HG02852 (cell line): ENCODE data around the gene NLRP3.
"Not testable (repeated sequence)": the region's sequence is repeated elsewhere in the genome, so short reads cannot be mapped to it uniquely, and the experiment has no call there.

Source experiments
- ATAC-seq: cut with Tn5 transposase; IDR thresholded peaks from one replicate; pipeline ENCODE4 v1.9.1; 2021; ENCODE audit warnings: mild to moderate bottlenecking, moderate library complexity; ENCODE audit not compliant: unreplicated experiment

Gene NLRP3

DNA sequence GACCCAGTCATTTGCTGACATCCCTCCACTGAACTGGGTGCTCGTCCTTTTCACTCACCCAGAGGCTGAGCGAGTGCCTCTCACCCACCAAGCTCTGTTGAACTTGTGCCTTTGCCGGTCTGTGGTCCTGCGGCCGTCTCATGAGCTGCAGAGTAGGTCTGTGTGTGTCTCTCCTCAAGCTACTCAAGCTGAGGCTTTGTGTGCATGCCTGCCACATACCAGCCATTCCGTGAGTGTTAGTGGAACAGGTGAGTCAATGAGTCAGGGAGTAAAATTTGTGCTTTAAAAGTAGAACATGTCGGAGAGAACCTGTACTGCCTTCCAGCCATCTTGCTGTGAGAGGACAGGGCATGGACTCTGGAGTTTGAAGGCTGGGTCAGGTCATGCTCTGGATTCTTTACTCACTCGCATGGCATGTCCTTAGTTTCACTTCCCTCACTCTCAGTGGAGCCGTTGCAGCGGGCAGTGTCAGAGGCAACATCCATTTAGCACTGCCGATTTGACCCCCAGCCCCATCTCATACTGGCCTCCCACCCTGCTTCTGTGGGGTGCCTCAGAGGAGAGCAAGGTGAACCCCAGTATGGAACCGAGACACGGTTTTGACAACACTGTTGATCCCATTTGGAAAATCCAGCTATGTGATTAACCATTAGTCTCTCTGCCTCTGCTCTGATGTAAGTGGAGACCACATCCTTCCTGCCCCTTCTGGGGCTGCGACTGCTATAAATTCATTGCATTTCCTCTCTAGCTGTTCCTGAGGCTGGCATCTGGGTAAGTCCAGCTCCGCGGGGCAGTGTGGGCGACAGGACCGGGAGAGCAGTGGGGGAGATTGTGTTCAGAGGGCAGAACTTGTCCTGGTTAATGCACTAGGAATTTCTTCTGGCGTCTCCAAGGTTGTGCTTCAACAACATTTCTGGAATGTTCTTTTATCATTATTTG lies at the start of gene NLRP3:
NLRP3 (plus strand) TSS at position 751 of the 939 bp plus-strand sequence. CDS start 2,628 bp downstream, outside the sequence.
- ATAC-seq = no peak

DNA sequence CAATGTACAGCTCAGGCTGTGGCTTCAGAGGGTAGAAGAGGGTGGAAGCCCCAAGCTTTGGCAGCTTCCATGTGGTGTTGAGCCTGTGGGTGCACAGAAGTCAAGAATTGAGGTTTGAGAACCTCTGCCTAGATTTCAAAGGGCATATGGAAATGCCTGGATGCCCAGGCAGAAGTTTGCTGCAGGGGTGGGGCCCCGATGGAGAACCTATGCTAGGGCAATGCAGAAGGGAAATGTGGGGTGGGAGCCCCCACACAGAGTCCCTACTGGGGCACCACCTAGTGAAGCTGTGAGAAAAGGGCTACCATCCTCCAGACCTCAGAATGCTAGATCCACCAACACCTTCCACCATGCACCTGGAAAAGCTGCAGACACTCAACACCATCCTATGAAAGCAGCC lies 49.6 kb upstream of the NLRP3 start:
- not testable (repeated sequence) for ATAC-seq

DNA sequence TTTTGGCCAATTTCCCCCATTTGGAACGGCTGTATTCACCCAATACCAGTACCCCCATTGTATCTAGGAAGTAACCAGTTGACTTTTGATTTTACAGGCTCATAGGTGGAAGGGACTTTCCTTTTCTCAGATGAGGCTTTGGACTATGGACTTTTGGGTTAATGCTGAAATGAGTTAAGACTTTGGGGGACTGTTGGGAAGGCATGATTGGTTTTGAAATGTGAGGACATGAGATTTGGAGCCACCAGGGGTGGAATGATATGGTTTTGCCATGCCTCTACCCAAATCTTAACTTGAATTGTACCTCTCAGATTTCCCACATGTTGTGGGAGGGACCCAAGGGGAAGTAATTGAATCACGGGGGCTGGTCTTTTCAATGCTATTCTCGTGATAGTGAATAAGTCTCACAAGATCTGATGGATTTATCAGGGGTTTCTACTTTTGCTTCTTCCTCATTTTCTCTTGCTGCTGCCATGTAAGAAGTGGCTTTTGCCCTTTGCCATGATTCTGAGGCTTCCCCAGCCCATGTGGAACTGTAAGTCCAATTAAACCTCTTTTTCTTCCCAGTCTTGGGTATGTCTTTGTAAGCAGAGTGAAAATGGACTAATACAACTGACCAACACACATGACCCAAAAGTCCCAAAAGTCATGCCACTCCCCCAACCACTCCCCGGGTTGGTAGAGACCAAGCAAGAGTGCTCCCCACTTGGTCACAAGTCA lies 48.9 kb upstream of the NLRP3 start:
- ATAC-seq = no peak

DNA sequence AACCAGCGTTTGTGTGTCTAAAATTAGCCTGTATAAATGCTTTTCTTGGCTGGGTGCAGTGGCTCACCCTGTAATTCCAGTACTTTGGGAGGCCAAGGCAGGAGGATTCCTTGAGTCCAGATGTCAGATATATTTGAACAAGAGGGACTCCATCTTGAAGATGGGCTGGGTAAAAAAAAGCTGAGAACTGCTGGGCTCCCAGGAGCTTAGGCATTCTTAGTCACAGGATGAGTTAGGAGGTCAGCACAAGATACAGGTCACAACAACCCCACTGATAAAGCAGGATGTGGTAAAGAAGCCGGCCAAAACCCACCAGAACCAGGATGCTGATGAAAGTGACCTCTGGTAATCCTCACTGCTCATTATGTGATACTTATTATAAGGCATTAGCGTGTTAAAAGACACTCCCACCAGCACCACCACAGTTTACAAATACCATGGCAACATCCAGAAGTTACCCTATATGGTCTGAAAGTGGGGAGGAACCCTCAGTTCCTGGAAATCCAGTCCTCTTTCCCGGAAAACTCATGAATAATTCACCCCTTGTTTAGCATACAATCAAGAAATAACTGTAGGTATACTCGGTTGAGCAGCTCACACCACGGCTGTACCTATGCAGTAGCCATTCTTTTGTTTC lies 48.1 kb upstream of the NLRP3 start:
- no peak for ATAC-seq

DNA sequence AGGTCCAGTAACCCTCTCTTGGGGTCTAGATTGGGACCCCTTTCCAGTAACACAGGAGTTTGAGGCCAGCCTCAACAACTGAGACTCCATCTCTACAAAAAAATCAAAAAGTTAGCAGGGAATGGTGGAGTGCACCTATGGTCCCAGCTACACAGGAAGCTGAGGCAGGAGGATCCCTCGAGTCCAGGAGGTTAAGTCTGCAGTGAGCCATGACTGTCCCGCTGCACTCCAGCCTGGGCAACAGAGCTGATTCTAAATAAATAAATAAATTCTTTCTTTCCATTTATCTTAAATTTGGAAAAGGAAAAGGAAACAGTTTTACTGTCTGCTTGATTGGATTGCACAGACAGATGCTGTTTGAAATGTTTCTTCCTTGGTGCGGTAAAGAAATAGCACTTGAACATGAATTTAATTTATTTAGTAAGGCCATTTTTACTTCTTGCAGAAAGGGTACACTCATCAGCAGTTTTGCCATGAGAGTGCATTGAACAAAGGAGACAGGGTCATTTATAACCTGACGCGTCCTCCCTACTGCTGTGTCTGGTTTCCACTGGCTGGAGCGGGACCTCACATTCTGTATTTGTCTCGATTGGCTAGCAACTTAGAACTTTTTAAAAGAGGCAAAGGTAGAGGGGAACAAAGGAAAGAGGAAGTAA lies 47.4 kb upstream of the NLRP3 start:
- ATAC-seq = no peak

DNA sequence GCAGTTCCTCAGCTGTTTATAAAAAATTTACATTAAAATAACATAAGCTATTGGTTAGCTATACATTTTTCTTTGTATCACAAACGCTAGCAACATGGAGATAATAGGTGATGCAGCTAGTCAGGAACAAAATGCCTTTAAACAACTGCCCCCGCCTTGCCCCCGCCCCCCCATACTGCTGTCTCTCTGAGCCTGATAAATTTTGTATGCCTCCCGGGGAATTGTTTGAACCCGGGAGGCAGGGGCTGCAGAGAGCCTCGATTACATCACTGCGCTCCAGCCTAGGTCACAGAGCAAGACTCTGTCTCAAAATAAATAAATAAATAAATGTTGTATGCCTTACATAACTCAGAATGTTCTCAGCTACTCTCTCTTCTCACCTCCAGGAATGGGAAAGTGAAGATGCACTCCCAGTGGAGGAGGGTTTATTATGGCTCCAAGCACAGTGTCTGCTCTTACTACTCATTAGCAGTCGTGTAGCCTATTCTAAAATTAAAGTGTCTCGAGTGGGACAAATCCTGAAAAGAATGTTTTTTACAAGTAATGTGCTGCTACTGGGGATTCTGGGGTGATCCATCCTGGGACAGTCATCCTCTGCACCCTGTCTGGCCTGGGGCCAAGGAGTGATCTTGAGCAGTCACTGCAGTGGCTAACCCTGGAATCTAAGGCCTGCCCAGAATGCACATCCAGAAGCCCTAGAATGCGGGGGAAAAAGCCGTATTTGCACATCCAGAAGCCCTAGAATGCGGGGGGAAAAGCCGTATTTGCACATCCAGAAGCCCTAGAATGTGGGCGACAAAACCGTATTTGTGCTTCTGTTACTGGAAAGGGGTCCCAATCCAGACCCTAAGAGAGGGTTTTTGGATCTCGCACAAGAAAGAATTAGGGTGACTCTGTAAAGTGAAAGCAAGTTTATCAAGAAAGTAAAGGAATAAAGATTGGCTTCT lies 44.9 kb upstream of the NLRP3 start:
- ATAC-seq = no peak

DNA sequence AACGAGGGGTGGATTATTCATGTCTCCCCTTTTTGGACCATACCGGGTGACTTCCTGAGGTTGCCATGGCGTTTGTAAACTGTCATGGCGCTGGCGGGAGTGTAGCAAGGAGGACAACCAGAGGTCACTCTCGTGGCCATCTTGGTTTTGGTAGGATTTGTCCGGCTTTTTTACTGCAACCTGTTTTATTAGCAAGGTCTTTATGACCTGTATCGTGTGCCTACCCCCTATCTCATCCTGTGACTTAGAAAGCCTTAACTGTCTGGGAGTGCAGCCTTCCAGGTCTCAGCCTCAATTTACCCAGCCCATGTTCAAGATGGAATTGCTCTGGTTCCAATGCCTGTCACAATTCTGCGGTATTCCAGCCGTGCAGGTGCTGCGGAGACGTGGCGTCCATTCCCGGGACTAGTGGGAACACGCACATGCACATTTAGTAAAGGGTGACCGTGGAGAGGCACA lies 44.1 kb upstream of the NLRP3 start:
- no peak for ATAC-seq

DNA sequence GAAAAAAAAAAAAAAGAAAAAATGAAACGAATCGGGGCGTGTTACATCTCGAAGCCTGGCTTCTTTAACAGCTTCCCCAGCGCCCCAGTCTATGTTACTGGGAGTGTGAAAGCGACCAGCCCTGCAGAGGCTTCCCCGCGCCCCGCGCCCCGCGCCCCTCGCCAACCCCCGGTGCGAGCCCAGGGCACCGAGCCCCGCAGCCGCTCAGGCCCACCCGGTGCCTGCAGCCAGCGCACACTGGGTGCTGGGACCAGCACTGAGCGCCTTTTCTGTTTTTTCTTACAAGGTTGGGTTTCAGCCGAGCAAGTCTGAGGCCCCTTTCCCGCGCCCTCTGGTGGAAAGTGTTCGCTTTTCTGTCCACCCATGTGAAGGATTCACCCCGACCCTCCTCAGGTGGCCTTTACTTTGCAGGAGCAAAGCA lies 42.2 kb upstream of the NLRP3 start:
- peak; percentile 77 for ATAC-seq

DNA sequence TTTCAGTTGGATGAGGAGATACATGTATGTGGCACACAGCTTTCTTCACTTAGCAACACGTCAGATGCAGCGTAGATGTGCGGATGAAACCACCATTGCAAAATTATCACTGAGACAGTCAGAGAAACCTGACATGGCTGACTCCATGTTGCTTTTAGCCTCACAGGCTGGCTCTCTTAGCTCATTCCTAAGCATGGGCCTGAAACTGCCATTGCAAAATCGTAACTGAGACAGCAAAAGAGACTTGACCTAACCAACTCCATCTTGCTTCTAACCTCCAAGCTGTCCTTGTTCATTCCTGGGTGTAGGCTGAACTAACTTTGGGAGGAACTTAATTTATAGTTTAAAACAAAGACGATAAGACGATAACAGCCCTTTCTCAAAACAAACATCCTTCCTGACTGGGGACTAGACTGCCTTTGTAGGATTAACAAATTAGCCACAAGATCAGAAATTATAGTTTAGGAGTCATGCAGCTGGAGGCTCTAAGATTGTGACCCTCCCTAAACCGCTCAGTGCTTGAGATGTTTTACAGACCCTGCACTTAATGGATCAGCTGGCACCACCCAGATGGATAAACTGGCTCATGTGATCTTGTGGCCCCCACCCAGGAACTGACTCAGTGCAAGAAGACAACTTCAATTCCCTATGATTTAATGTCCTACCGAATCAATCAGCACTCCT lies 41.2 kb upstream of the NLRP3 start:
- not testable (repeated sequence) for ATAC-seq

DNA sequence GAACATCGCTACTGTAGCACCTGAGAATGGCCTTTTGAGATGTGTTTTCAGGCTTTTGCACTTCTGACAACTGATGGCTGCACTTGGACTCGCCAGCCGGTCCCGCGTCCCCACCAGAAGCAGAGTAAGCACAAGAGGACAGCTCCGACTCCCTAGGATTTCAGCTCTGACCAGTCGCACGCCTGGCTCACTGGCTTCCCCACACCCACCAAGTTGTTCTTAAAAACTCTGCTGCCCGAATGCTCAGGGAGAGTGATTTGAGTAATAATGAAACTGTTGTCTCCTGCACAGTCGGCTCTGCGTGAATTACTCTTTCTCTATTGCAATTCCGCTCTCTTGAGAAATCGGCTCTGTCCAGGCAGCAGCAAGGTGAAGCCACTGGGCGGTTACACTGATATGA lies 40.2 kb upstream of the NLRP3 start:
- ATAC-seq = no peak

DNA sequence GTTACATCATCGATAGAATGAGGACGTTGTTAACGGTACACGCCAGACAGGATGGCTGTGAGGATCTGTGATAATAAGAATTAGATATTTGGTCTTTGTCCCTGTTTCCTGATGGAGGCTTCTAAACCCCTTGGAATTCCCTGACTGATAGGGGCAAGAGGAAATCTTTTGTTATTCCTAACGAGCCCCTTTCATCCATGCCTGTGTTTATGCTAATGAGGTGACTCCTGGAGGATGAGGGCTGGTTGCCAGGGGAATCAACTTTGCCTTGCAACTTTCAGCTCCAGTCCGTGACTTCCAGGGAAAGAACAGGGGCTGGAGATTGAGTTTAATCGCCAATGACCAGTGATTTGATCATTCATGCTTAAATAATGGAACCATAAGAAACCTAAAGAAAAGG lies 39.3 kb upstream of the NLRP3 start:
- no peak for ATAC-seq

DNA sequence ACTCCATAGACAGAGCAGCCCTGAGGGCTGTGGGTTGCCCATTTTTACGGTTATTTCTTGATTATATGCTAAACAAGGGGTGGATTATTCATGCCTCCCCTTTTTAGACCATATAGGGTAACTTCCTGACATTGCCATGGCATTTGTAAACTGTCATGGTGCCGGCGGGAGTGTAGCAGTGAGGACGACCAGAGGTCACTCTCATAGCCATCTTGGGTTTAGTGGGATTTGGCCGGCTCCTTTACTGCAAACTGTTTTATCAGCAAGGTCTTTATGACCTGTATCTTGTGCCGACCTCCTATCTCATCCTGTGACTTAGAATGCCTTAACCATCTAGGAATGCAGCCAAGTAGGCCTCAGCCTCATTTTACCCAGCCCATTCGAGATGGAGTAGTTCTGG lies 38.3 kb upstream of the NLRP3 start:
- ATAC-seq = not testable (repeated sequence)

DNA sequence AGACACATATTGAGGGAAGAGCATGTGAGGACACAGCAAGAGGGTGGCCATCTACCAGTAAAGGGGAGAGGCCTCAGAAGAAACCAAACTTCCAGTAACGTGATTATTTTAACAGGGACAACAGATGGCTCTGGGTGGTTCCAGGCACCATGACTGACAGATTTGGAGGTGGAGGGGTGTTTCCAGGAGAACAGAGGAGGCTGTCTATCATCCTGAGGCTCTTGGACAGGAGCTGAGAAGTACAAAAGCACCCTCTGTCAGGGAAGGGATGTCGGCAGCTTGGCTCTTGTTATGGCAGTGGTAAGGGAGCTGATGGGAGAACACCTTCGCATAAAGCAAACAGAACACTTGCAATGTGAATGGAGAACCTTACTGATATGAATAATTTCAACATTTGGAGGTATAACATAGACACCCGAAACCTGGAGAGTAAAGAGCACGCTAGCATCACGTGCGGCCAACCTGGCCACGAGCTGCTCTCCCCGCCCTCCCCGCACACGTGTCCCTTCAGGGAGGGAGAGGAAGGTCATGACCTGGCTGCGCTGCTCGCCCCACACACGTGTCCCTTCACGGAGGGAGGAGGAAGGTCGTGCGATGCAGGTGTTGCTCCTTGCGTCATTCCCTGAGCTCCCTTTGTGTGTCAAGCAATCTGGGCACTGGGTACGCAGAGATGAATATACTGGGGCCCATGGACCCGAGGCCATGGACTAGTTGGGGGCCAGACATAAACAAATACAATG lies 37.5 kb upstream of the NLRP3 start:
- ATAC-seq = no peak

DNA sequence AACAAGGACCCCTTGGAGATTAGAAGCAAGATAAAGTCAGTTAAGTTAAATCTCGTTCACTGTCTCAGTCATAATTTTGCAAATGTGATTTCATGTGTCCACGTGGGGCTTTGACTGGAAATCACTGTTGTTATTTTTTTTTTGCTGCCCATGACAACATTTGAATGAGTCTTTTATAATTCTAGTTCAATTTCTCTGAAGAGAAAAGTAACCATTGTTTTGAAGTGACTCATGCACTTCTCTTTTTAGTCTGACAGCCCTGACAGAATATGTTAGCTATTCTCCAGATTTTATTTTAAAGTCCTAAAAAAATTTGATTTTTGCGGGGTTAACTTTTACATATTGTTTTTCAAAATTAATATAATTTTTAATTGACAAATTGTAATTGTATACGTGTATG lies 30.7 kb upstream of the NLRP3 start:
- ATAC-seq = no peak

DNA sequence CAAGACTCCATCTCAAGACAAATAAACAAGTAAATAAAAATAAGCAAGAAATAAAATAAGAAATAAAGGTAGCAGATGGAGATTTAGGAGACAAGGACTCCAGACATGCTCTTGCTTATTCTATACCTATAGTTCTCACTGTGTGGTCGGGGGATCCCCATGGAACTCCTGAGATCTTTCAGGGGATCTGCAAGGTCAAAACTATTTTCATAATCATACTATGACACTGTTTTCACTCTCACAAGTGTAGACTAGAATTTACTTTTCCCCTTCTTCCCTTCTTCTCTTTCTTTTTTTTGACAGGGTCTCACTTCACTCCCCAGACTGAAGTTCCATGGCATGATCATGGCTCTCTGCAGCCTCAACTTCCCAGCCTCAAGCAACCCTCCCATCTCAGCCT lies 29.8 kb upstream of the NLRP3 start:
- peak; percentile 32 for ATAC-seq

DNA sequence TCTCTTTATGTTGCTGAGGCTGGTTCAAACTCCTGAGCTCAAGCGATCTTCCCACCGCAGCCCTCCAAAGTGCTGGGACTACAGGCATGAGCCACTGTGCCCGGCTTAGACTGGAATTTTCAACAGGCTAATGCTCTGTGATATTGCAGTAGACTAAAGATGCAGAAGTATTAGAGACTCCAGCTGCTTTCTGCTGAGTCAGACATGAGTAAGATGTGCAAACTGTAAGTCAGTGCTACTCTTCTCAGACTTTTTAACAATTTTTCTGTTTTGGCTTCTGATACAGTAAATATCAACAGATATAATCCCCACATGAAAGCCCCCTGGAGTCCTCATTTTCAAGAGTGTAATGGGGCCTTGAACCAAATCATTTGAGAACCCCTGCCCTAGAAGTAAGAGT lies 29.3 kb upstream of the NLRP3 start:
- no peak for ATAC-seq

DNA sequence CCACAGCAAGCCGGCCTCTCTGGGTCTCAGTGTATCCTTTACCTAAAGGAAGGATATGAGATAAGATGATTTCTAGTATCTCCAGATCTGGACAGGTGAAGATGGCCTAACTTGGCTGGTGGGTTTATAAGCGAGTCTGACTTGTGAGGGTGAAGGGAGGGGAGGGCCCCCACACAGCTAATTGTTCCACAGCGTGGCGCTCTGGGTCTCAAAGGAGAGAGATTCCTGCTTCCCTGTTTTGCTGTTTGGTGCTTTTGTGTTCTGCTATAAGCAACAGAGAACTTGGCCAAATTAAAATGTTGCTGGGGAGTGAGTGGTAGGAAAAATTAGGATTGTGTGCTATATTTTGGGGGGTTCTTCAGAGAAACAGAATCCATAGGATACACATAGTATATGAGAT lies 28.9 kb upstream of the NLRP3 start:
- no peak for ATAC-seq

DNA sequence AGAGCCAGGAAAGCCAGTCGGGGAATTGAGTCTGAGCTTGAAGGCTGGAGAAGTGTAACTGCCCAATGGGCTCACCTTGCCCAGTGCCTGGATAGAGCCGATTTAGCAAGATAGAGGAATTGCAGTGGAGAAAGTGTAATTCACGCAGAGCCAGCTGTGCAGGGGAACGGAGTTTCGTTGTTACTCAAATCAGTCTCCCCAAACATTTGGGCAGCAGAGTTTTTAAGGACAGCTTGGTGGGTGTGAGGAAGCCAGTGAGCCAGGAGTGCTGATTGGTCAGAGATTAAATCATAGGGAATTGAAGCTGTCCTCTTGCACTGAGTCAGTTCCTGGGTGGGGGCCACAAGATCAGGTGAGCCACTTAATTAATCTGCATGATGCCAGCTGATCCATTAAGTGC lies 28.4 kb upstream of the NLRP3 start:
- no peak for ATAC-seq
